ES-I3 (cell line): ENCODE results near the gene SNRK.

Experiments used
- H3K36me3 ChIP-seq: 2 replicates; pipeline ENCODE4 v1.6.1; 2013; ENCODE audit warnings: mild to moderate bottlenecking, low read length, control low read depth, moderate library complexity; ENCODE audit not compliant: insufficient read depth
- H3K4me1 ChIP-seq: 2 replicates; pipeline ENCODE4 v1.6.1; 2013; ENCODE audit warnings: mild to moderate bottlenecking, control low read depth, low read length; ENCODE audit not compliant: insufficient read depth
- H3K9ac ChIP-seq: 2 replicates; pipeline ENCODE4 v1.6.1; 2013; ENCODE audit warnings: low read depth, mild to moderate bottlenecking, low read length, moderate library complexity
- H3K9me3 ChIP-seq: 2 replicates; pipeline ENCODE4 v1.6.1; 2013; ENCODE audit warnings: mild to moderate bottlenecking, low read length, moderate library complexity; ENCODE audit not compliant: control insufficient read depth, insufficient read depth

The SNRK gene

DNA sequence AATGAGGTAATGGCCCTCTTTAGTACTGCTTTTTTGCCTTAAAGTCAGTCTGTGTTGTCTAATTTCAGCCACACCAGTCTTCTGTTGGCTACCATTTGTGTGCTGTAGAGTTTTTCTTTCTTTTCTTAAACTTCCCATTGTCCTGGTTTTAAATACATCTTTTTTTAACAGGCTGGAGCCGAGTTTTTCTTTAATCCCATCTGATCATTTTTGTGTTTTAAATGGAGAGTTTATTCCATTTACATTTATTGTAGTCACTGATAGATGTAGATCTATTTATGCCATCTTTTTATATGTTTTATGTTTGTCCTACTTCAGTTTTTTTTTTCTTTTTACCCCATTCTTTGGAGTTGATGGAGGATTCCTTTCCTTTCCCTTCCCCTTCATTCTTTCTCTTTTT, 49.5 kb downstream of the SNRK start:
- Histone ChIP-seq H3K4me1 (no peaks in the 10 kb centered on the region), H3K9me3 (peaks cover 26% of the 10 kb centered on the region), H3K36me3 (no peaks in the 10 kb centered on the region; the same call in 1 of the 2 replicates), H3K9ac (no peak overlapping the region)

DNA sequence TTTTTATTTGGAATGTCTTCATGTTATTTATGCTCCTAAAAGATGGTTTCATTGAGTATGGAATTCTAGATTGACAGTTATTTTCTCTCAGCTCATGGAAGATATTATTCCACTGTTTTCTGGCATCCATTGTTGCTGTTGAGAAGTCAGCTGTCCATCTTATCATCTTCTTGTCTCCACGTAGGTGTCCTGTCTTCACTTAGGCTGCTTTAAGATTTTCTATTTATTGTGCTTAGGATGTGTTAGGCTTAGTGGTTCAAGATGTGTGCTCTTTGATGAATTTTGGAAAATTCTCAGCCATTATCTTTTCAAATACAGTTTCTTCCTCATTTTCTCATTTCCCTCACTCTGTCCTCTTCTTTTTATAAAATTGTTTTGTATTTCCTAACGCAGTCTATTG, 52.0 kb downstream of the SNRK start:
- Histone ChIP-seq H3K4me1 (0 out of 2 replicates have a peak, but pooled peaks cover 1% of the 10 kb centered on the region), H3K9me3 (peaks cover 26% of the 10 kb centered on the region), H3K36me3 (no peaks in the 10 kb centered on the region; the same call in 1 of the 2 replicates), H3K9ac (no peak overlapping the region)

DNA sequence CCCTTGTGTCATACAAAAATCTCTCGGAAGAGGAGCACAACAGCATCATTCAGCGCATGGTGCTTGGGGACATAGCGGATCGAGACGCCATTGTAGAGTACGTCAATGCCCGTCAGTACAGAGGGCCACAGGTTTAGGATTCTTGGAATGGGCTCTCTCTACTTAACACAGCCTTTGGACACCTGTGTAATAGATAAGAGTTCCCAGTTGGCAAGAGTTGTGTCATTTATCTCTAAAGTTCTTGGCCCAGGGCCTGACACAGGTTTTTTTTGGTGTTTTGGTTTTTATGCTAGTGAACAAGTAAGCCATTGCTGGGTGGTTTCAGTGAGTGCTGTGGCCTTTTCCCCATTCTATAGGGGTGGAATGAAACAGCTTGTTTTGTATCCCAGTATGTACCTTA, 54.1 kb downstream of the SNRK start:
- peaks cover 20% of the 10 kb centered on the region for H3K9me3 ChIP-seq
- H3K36me3 ChIP-seq: no peaks in the 10 kb centered on the region; the same call in 1 of the 2 replicates
- H3K4me1 ChIP-seq: peaks cover 11% of the 10 kb centered on the region; the same call in 1 of the 2 replicates
- H3K9ac ChIP-seq: no peak overlapping the region

DNA sequence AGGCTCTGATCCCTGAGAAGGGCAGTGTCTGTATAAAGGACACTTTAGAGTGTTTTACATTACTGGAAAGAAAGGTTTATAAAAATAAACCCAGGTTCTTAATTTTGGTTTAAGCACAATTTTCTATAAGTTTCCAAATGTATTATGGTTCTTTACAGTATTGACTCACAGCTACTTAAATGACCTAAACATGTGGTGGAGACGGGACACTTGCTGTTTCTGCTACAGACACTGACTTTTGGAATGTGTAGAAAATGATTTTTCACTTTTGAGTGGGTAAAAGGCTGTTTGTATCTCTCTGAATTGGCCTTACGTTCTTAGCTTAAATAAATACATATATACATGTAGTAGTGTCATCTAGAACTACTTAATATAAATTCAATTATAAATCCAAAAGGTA, 55.4 kb downstream of the SNRK start:
- Histone ChIP-seq H3K4me1 (peaks cover 11% of the 10 kb centered on the region; the same call in 1 of the 2 replicates), H3K9ac (no peak overlapping the region), H3K9me3 (peaks cover 17% of the 10 kb centered on the region), H3K36me3 (no peaks in the 10 kb centered on the region; the same call in 1 of the 2 replicates)

DNA sequence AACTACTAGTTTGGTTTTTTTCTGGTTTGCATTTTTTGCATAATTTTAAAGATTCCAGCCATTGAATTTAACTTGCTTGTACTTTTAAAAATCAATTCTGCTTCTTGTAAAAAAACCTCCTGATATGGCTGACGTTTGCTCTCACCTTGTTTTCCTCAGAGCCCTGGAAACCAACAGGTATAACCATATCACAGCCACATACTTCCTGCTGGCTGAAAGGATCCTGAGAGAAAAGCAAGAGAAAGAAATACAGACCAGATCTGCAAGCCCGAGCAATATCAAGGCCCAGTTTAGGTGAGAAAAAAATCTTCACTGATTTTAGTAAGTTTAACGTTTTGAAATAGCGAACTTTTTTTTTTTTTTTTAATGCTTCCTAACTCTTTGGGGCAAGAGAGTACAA, 56.8 kb downstream of the SNRK start:
- Histone ChIP-seq H3K36me3 (no peaks in the 10 kb centered on the region; the same call in 1 of the 2 replicates), H3K9ac (no peak overlapping the region), H3K9me3 (peaks cover 8% of the 10 kb centered on the region; the same call in 1 of the 2 replicates), H3K4me1 (peaks cover 11% of the 10 kb centered on the region; the same call in 1 of the 2 replicates)

DNA sequence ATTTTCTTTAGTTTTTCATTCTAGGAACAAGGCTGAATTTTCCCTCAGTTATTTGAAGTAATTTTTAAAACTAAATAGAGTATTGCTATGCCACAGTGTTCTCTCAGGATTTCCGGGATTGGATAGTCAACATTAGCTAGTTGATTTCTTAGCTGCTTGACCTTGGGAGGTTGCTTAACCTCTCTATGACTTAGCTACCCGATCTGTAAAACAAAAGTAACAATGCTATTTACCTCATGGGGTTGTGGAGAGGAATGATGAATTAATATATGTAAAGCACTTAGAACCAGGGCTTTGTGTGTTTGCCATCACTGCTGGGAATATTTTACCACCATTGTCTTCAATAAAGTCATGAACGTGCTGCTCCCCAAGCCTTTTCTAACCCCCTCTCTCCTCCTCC, 57.5 kb downstream of the SNRK start:
- peaks cover 11% of the 10 kb centered on the region; the same call in 1 of the 2 replicates for H3K4me1 ChIP-seq
- no peak overlapping the region for H3K9ac ChIP-seq
- H3K9me3 ChIP-seq: peaks cover 3% of the 10 kb centered on the region; the same call in 1 of the 2 replicates
- no peaks in the 10 kb centered on the region; the same call in 1 of the 2 replicates for H3K36me3 ChIP-seq

DNA sequence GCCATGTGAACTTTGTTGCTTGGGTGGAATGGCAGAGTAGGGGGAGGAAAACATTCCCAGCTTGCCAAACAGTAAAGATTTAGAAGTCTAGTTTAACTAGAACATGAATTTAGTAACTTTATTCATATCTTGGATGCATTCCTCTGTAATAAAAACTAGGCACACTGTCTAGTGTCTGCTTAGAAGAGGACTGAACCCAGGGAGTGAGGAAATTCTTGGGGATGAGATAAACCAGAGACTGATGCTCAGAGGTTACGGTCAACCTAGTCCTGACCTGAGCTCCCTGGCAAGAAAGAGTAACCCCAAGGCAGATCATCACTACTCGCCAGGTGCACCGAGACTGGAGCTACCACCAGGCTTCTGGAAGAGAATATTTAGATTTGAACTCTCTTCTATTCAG, 58.2 kb downstream of the SNRK start:
- Histone ChIP-seq H3K9me3 (no peaks in the 10 kb centered on the region), H3K9ac (no peak overlapping the region), H3K36me3 (no peaks in the 10 kb centered on the region; the same call in 1 of the 2 replicates), H3K4me1 (peaks cover 11% of the 10 kb centered on the region; the same call in 1 of the 2 replicates)

DNA sequence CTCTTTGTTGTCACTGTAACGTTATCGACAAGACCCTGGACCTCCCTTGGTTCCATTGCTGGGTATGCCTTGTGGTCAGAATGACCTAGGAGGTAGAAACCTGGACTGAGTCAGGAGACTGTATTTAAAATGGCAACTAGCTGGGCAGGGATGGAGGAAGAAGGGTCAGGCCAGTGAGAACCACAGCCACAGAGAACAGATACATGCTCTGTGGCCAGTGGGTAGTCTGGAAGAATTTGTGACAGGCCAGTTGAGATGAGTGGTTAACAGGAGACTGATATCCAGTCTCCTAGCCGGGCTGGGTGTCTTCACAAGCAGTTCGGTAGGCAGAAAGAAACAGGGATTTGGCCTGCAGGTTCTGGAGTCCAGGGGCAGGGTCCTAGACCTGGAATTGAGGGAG, 58.9 kb downstream of the SNRK start:
- no peak overlapping the region for H3K9ac ChIP-seq
- no peaks in the 10 kb centered on the region for H3K9me3 ChIP-seq
- no peaks in the 10 kb centered on the region; the same call in 1 of the 2 replicates for H3K36me3 ChIP-seq
- H3K4me1 ChIP-seq: peaks cover 11% of the 10 kb centered on the region; the same call in 1 of the 2 replicates

DNA sequence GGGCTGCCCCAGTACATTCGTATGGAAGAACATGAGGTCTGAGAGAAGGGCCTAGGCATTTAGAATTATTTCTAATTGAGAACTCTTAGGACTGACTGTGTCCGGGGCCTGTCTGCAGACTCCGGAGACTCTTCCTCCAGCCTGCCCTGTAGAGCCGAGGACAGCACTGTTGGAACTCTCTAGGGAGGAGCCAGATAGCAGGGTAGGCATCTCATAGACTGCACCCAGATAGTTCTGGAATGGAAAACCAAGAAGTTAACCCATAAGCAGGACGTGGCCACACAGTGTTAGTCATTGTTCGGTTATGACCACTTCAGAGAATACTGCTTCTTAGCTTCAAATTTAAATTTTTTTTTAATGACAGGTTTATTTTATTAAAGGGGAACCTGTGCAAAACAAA, 59.5 kb downstream of the SNRK start:
- Histone ChIP-seq H3K9me3 (no peaks in the 10 kb centered on the region), H3K9ac (no peak overlapping the region), H3K36me3 (no peaks in the 10 kb centered on the region; the same call in 1 of the 2 replicates), H3K4me1 (peaks cover 11% of the 10 kb centered on the region; the same call in 1 of the 2 replicates)

DNA sequence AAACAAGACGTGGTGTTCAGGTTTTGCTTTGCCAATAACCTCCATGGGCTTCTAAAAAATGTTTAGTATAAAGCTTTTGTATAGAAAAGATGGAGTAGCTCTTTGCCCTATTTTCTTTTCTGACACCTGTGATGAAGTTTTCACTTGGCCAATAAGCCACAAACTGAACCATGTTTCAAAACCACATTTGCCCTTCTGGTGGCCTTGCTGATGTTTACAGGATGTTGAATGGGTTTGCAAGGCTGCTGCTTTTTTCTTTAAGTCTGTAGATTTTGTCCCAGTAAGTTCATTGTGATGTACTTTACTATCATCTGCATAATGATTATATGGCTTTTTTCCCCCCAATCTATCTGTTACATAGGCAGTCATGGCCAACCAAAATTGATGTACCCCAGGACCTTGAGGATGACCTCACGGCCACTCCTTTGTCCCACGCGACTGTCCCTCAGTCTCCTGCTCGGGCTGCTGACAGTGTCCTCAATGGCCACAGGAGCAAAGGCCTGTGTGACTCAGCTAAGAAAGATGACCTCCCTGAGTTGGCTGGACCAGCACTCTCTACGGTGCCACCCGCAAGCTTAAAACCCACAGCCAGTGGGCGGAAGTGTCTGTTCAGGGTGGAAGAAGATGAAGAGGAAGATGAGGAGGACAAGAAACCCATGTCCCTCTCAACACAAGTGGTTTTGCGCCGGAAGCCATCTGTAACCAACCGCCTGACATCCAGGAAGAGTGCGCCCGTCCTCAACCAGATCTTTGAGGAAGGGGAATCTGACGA, 60.8 kb downstream of the SNRK start:
- H3K4me1 ChIP-seq: peaks cover 11% of the 10 kb centered on the region; the same call in 1 of the 2 replicates
- no peaks in the 10 kb centered on the region for H3K9me3 ChIP-seq
- H3K36me3 ChIP-seq: no peaks in the 10 kb centered on the region; the same call in 1 of the 2 replicates
- H3K9ac ChIP-seq: no peak overlapping the region

DNA sequence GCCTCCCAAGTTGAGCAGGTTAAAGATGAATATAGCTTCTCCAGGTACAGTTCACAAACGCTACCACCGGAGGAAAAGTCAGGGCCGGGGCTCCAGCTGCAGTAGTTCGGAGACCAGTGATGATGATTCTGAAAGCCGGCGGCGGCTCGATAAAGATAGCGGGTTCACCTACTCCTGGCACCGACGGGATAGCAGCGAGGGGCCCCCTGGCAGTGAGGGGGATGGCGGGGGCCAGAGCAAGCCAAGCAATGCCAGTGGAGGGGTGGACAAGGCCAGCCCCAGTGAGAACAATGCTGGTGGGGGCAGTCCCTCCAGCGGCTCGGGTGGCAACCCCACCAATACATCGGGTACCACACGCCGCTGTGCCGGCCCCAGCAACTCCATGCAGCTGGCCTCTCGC, 61.4 kb downstream of the SNRK start:
- peaks cover 11% of the 10 kb centered on the region; the same call in 1 of the 2 replicates for H3K4me1 ChIP-seq
- H3K9me3 ChIP-seq: no peaks in the 10 kb centered on the region
- no peak overlapping the region for H3K9ac ChIP-seq
- H3K36me3 ChIP-seq: no peaks in the 10 kb centered on the region; the same call in 1 of the 2 replicates

DNA sequence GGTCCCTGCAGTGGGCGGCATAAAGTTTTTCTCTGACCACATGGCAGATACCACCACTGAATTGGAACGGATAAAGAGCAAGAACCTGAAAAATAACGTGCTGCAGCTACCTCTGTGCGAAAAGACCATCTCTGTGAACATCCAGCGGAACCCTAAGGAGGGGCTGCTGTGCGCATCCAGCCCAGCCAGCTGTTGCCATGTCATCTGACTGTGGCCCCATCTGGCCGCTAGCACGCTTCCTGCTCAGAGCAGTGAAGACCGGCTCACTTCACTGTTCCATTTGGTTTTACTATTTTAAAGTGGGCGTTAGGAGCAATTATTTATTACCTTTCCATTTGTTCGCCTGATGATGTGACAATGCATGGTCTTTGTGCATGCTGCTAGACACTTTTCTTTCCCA, 62.0 kb downstream of the SNRK start:
- no peaks in the 10 kb centered on the region for H3K9me3 ChIP-seq
- H3K9ac ChIP-seq: no peak overlapping the region
- no peaks in the 10 kb centered on the region; the same call in 1 of the 2 replicates for H3K36me3 ChIP-seq
- H3K4me1 ChIP-seq: peaks cover 9% of the 10 kb centered on the region; the same call in 1 of the 2 replicates

DNA sequence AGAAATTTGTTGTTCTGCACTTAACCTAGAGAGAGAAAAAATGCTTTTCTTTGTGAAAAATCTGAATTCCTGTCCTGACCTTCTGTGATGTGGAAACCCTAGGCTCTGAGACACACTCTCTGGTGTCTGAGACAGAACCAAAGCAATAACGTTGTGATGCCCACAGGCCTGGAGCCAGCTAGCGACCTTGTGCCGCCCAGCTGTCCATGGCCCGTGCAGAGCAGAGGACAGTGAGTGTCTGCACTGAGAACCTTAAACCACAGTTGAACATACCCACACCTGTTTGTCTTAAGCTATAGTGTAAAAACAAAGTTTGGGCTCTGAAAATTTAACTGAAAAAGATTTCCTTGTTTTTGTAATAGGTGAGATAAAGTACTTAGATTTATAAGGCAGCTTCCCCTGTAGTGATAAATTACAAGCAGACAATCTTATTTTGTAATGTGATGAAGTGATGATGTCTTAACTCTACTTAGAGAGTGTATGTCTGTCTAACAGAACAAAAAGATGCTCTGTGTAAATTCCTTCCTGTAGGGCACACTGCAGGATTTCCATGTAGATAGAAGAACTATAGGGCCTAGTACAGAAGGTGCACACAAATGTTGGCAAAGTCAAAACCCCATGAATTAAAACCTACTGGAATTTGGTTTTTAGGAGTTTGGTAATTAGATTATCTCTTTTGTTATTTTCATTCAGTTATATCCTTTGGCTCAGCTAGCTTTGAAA, 62.7 kb downstream of the SNRK start:
- Histone ChIP-seq H3K9me3 (no peaks in the 10 kb centered on the region), H3K4me1 (peaks cover 2% of the 10 kb centered on the region; the same call in 1 of the 2 replicates), H3K9ac (no peak overlapping the region), H3K36me3 (no peaks in the 10 kb centered on the region; the same call in 1 of the 2 replicates)

DNA sequence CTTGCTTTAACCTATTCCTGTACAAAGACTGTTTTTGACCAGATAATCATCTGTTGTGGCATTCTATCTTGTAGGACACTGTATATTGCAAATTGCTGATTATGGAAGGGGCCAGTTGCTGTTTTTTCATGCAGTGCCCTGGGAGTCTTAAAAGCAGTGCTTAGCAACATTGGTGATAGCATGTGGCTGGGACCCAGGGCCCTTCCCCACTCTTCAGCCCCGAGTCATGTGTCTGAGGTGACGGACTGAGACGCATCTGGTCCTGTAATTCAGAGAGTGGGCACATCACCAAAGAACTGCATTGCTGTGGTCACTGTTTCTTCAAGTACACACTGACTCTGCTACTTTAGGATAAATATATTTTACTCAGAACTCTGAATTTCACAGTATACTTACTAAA, 63.4 kb downstream of the SNRK start:
- Histone ChIP-seq H3K9ac (no peak overlapping the region), H3K36me3 (no peaks in the 10 kb centered on the region; the same call in 1 of the 2 replicates)

More for the DNA sequence above, 63.4 kb downstream of the SNRK start:
- no peaks in the 10 kb centered on the region for H3K9me3 ChIP-seq
- H3K4me1 ChIP-seq: no peaks in the 10 kb centered on the region
